HG02623 (cell line): ENCODE data around the gene HOXC12.

ENCODE experiments used
- ATAC-seq: cut with Tn5 transposase; IDR thresholded peaks from one replicate; pipeline ENCODE4 v1.9.1; 2021; ENCODE audit warnings: moderate library complexity; ENCODE audit not compliant: unreplicated experiment

The HOXC12 gene

DNA sequence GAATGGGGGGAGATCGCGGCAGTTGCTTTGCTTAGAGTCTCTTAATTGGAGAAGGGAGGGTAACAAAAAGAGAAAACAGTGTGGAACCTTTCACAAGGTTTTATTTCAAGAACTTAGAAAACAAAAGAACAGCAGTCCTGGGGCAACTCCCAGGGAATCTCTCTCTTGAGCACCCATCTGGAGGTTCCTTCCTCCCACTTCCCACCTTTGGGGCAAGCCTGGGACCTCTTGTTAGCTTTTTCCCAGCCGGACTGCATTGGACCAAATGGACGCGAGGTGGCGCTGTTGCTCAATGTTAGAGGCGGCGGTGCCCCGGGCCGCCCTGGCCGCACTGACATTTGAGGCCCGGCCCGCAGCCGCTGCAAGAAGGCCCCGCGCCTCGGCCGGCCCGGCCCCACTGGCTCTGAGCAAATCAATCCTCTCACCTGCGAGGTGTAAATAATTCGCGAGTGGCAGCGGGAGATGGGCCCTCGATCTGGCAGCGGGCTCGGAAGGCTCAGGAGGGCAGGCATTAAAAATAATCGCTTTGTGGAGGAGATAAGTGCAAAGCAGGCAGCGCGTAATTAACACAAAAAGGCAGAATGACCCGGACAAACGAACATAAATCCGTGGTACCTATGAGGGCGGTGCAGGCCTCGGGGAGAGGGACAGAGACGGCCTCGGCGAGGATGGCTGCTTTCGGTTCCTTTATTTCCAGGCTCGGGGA lies 51.3 kb downstream of the HOXC12 start:
- no peak for ATAC-seq

DNA sequence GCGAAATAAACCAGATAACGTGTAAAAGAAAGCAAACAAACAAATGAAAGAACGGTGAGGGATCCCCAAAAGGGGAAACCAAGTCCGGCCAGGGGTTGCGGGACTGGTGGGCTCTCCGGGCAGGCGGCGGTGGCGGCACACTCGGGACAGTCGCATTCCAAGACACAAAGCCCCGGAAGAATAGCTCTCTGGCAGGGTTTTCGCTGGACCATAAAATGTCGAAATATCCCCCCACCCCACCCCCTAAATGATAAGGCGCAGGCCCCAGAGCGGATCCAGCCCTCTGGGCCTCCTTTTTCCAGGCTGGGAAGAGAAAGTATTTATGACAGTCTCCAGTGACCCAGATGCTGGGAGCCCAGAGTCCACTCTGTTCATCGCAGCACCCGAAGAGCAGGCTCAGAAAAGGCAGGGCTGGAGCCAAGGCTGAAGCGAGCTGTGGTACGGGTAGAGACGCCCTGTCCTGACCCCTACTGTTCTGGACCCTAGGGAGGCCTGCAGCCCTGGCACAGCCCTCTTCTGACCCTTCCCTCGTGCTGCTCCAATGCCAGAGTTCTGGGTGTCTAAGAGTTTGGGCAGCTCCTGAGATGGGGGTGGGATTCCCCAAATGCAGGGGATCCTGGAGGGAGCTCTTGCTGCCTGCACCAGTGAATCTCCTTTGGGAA lies 52.0 kb downstream of the HOXC12 start:
- no peak for ATAC-seq

- no peak for ATAC-seq
Observed at GRCh38 chr12:54007538-54008259, 53.0 kb downstream of the HOXC12 start.

DNA sequence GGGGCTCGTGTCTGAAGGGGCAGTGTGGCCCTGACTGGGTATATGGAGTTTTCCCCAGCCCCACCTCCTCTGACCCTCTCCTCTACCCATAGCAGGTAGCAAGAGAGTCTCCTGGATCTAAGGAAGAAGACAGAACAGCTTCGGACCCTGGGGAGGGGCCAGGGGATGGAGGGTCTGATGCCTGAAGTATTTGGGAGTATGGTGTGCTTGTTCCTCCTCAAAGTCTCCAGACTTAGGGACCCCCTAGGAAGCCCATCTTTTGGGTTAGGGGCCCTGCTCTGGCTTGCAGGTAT lies 53.5 kb downstream of the HOXC12 start:
- no peak for ATAC-seq
